ENCODE measurements around the gene CORO6.

CORO6 gene

DNA sequence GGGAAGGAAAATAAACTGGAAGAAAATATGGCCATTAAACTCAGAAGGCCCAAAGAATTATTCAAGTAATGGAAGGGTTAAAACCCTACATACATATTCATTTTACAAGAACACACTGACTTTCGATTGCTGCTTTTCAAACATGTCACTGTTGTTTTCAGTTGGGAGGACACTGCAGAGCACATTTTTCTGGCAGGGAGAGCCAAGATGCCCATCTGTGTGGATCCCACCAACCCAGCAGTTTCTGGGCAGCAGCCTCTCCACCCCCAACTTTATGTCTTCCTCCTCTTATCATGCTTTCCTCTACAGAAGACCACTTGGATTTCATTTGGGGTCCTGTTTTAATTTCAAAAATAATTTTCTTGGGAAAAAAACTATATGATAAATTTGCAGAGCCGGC, 7.1 kb upstream of the CORO6 start:
- no peak for DNase-seq

DNA sequence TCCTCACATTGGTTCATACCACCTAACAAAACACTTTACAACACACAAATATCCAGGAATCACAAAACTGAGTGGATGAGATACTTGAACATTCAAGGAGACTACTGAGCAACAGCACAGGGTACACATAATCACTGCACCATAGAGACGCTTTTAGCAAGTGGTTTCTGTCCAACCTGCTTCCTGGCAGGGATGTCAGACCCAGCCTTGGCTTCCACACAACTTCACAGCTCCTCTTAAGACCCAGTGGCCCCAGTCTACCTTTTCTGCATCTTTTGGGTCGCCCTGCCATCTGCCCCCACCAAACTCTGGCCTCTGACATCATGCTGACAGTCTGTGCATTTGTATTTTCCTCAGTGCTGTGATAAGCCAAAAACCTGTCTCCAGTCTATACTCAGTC, 5.9 kb upstream of the CORO6 start:
- DNase-seq: no peak

DNA sequence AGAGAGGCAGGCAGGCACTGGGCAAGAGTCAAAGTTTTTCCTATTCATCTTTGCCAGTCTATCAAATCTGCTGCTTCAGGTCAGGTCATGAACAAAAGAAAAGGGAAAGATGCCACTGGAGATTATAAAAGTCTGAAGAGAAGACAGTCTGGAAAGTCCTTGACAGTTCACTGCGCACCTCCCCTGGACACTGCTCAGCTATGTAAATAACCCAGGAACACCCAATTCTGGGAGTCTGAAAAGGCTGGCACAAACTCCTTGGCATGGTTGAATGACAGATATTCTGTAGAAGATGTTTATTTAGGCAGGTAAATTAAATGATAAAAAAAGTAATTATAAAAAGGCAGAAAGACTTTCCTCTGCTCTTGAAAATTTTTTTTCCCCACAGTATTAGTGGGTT, 5.2 kb upstream of the CORO6 start:
- no peak for DNase-seq

DNA sequence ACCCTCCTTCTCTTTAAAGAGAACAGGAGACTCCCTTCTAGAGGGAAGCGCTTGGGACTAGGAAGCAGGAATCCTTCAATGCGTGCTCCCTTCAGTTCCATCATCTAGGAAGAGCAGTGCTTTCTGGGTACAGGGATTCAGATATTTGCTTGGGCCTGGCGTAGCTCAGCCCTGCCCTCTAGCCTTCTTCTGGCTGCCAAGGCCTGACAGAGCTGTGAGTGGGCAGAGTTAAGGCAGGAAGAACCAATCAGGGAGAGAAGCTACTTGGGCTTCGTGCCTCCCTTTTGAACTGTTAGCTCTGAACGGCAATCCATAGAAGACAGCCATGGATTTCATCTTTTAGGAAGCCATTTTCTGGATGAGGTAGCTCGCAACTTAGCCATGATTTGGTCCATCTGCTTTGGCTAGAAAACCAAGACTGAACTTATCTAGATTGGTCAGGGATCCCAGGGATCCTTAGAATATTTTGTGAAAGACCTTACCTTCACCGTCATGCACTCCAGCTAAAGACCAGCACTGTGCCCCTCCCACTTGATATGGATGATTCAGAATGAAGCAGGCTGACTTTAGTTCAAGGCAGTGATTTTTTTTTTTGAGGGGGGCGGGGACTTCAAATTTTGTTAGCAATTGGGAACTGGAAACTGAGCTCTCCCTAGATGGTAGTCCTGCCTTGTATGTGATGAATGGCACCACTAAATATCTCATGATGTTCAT, 2.5 kb upstream of the CORO6 start:
- no peak for DNase-seq

DNA sequence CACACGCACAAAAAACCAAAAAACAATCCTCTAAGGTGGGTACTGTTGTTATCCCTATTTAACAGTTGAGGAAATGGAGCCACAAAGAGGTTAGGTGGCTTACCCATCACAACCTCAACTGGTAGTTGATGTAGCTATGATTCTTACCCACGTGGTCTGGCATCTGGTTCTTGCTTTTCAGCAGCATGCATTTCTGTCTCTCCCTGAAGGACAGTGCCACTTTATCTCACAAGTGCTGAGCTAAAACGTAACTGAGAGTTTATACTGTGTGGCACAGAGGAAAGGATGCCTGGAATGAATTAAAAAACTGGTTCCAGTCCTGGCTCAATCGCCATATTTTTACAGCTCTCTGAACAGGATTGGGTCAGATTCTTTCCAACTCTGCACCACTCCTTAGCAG, 1.9 kb upstream of the CORO6 start:
- DNase-seq: no peak

DNA sequence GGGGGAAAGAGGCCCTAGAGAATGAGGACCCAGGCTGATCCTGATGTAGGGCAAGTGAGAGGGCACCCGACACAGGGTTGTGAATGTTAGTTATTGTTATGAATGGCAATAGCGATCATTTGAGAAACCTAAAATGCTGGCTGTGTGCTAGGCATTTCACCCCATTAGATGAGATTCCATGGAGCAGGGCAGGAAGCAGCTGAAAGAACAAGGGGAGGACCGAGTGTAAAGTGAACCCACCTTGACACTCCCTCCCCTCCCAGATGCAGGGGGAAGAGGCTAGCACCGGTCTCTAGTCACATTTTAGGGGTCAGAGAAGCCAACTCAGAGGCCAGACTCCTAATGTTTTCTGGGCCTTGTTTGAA, 553 bp upstream of the CORO6 start:
- DNase-seq: no peak

DNA sequence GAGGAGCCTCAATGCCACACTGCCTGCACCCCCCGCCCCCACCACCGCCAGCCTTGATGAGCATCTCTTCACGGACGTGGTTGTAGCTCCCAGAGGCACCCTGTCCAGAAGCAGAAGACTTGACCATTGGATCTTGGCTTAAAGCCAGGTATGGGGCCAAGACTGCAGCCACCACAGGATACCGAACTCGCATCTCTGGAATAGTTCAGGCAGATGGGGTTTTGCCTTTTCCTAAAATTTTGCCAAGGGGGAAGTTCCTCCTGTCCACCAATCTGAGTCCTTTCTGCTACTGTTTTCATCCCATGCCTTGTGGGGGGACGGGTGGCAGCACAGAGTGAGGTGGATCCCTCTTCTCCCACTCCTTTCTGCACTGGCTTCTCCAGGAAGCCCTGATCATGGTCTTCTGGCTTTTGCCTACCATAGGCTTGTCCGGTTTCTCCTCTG, 939 bp downstream of the CORO6 start:
- DNase-seq: no peak

DNA sequence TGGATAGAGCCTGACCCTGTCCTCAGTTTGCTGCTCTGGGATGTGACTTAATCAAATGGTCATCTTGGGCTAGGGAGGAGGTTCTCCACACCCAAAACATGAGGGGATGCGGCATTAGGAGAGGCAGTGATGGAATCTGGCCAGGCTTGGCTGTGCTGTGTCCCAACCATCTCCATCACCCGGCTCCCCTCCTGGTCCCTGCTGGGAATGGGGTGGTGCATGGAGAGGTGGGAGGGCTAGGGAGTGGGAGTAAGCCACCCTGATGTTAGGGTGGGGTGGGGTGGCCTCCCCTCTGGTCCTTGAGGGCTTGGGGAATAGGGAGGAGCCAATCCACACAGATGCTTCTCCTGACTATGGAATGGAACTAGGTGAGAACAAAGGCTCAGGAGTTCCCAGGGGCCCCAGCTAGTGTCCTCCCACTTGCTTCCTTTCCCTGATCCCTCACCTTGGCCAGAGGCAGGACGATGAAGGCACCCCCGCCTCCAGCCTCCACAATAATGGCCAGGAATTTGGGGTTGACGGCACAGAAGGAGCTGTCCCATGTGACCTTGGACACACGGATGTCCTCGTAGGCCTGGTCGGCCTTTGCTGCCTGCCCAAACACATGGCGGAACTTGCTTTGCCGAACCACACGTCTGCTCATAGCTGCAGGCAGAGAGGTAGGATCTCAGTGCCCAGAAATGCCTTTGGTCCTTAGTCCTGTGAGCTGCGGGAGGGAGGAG, 1.8 kb downstream of the CORO6 start:
- no peak for DNase-seq

DNA sequence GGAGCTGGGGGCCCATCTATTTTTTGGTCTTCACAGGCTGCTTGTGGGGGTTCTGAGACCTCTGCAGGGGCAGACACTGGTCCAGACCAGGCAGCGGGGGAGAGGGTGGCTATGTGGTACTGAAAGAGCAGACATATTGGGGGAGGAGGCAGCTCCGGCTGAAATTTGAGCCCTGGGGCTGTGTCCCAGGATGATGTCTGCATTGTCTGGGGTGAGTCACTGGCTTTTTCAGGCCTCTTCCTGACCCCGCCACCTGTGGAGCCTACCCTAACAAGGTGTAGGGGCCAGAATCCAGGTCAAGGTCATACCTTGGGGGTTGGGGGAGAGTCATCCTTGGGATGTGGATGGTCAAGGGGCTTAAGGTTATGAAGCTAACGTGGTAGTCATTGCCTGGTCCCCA, 2.4 kb downstream of the CORO6 start:
- no peak for DNase-seq

DNA sequence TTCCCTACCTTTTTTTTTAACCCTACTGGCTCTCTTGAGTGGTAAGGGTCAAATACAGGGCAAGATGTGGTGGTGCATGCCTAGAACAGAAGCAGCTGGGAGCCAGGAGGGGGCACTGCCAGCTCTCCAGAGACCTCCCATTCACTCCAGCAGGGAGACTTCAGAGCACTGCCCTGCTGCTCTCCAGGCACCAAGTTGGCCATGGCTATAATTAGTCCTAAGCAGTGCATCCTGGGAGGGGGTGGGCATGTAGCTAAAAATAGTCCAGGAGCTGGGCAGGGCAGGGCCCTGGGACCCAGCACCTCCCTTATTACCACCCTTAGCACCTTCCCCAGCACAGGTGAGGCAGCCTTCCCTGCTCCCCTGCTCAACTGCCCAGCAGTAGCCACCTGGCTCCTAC, 3.5 kb downstream of the CORO6 start:
- DNase-seq: no peak

DNA sequence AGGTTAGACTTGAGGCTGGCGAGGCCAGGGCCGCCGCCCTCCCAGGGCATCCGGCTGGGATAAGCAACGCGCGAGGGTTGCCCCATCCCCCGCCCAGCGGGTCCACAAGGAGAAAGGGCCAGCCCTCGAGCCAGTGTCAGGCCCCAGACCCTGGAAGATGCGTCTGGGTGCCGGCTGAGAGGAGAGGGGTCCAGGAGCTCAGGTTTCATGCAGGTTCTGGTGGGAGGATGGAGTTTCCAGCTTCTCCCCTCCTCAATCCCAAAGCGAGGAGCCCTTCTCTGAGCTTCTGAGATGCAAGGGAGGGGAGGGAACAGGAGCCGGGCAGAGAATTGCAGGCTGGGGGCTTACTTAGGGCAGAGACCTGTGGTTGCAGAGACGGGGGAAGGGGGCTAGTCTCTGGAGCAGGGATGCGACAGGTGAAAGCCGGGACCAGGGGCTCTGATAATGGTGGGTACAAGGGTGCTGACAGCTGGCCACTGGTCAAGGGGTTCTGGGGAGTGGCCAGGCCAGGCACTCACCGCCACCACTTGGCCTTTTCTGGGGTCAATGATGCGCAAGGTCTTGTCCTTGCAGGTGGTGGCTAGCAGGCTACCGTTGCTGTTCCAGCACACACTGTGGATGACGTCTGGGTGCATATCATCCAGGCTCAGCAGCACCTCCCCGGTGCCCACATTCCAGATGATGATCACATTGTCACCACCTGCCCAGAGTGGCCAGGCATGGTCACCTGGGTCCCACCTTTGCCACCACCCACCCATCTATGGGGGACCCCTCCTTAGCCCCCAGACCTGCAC, 4.2 kb downstream of the CORO6 start:
- DNase-seq: no peak

DNA sequence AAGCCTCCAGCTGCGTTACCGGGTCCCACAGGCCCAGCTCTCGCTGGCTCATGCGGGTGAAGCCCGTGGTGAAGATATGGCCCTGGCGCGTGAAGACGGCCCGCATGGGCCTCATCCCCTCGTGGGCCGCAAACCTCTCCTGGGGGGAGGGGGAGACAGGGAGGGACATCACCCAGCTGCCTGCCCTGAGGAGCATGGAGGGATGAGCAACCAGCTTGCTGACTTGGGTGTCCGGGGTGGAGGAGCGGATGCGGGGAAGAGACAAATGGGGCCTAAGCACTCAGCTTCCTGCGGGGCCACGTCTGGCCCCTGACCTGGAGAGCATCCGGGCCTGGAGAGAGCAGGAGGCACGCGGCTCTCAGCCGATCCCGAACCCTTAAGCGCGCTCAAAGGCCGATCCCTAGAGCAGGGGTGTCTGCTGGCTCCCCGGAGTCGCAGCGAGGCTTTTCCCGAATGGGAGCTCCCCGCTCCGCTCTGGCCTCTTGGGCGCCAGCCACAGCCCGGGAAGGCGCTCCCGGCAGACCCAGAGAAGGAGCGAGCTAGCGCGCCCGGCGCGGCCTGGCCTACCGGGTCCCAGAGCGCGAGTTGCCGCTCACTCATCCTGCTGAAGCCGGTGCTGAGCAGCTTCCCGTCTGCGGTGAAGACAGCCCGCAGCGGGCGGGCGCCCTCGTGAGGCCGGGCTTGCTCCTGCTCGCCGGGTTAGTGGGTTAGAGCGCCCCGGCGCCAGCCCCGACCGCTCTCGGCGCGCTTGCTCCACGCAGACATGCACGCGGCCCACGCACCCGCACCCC, 5.0 kb downstream of the CORO6 start:
- peak; percentile 87 to 90 for DNase-seq

DNA sequence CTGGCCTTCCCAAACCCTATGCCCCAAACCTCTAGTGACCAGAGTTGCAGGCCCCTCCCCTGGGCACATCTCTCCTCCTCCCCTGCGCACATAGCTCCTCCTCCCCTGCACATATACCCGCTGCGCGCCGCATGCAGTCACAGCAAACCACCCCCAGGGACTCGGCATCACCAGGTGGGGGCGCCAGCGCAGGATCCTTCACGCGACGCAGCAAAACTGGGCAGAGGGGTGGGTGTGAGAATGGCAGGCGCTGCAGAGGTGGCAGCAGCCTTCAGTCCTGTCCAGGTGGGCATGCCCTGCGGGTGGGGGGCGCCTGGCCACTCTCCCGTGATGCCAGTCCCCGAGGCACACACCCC, 5.6 kb downstream of the CORO6 start:
- DNase-seq: peak; percentile 89 to 93

DNA sequence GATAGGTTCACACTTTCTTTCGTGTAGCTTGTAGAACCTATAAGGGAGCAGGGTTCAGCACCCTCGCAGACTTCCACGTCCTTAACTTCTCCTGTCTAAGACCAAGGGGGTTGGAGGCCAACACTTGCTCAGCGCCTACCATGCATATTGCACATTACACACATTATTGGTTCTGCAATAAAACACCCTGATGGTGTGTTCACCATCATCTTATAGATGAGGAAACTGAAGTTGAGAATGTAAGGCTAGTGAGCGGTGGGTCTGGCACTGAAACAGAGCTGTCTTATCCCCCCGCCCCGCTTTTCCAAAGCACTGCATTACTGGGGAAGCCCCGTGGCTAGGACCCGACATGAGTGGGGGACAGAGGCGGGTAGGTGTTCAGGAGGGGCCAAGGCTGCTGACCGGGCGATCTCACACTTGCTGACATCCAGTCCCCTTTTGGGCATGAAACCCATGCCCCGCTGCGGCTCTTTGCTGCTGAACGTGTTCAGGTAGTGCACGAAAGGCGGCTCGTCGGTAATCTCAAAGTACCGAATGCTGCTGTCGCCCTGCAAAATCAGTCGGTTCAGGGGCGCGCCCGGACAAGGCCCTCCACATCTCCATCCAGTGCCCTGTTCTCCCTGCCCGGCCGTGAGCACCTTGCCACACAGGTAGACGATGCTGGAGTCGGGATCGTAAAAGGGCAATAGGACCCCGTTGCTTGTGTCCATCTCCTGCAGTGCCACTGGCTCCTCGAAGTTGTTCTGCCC, 6.2 kb downstream of the CORO6 start:
- no peak for DNase-seq

DNA sequence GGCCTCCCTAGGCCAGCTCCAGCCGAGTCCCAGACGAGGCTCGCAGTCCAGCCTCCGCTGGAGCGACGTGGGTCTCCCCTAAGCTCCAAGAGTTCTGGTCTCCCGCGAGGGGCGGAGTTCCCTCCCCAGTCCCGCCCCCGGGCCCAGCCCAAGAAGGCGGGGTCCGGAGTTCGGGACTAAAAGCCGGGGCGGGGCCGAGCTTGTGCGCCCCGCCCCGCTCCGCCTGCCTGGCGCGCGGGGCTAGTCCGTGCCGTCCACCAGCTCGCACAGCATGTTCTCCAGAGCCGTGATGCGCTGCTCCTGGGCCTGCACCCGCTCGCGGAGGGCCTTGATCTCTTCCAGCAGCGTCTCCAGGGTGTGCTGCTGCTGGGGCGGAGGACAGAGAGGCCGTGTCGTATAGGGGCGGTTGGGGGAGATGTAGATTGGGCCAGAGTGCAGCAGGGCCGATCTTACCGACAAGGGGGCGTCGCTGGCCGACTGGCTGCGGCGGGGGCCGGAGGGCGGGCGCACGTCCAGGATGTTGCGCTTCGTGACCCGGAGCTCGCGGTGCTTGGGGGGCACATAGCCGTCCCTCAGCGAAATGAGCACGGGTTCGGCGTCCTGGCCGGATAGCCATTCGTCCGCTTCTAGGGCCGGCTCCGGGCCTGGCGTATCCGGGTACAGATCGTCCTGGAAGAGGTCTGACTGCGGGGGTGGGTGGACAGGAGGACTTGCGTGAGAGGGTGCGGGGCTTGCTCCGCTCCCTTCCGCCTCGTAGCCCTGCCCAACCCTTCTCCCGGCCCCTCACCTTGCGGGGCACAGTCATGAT, 7.0 kb downstream of the CORO6 start:
- DNase-seq: peak; percentile 84 to 91

DNA sequence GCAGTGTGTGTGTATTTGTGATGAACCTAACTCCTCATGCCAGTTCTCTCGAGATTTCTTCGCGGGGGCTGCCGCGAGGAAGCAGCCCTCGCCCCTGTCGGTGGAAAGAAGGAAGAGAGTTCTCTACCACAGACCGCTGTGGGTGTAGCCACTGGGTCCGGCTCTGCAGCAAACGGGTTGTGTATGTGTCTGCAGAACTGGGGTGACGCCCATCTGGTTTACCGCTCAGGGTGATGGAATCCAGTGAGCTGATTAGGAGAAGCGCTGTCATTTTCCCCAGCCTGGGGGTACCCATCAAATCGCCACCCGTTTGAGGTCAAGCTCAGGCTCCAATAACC, 7.7 kb downstream of the CORO6 start:
- peak; percentile 73 to 81 for DNase-seq

DNA sequence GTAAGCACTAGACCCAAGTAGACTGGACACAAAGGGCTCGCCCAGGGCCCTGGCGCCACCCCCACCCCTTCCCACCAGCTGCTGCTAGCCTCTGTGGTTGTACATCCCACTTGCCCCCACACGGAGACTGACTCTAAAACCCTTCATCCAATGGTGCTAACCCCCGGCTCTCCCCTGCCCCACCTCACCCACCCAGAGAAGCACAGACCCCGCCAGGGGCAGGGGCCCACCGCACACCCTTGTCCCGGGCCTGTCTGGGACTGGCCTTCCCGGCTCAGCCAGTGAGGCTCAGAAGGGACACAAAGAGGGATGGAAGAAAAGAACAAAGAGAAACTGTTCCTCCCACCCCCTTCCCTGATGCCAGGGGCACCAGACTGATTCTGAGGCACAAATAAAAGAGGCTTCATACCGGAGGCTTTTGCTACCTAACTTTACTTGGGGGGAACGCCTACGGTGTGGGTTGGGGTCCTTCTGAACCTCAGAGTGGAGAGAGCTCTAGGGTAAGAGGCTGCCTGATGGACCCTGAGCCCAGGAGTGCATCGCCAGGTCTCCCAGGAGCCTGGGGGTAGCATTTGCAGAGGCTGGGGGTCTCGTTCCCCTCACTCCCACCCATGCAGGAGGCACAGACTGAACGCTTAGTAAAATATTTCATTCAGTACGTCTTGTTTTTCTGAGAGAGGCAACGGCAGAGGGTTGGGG, 8.2 kb downstream of the CORO6 start:
- DNase-seq: no peak

DNA sequence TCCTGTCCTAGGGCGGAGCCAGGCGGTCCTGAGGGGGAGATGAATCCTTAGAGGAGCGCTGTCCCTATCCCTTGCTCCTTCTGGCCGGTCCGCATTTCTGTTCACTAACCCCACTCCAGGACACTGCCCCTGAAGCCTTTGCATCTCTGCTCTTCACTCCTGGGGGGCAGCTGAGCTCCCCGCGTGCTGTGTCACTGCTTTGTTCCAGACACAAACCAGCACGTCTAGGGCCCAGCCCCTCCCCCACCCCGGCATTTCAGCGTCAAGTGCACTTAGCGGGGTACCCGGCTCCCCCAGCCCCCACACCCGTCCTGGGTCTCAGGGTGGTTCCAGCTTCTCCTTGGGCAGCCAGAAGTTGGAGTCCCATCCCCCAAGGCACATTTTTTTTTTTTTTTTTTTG, 8.9 kb downstream of the CORO6 start:
- DNase-seq: no peak

DNA sequence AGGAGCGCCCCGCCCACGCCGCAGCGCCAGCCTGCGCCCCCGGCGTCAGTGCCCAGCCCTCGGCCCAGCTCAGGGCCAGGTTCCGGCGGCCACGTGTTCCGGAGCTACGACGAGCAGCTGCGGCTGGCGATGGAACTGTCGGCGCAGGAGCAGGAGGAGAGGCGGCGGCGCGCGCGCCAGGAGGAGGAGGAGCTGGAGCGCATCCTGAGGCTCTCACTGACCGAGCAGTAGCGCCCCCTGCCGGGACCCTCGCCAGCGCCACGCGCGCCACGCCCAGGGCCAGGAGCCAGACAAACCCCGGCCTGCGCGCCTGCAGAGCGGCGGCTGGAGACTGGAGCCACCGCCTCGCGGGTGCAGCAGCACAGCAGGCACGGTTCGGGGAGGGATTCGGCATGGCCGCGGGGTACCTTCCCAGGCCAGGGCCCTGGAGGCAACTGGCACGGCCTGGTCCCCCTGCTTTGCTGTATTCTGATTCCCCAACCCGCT, 9.3 kb downstream of the CORO6 start:
- peak; percentile 88 to 94 for DNase-seq

DNA sequence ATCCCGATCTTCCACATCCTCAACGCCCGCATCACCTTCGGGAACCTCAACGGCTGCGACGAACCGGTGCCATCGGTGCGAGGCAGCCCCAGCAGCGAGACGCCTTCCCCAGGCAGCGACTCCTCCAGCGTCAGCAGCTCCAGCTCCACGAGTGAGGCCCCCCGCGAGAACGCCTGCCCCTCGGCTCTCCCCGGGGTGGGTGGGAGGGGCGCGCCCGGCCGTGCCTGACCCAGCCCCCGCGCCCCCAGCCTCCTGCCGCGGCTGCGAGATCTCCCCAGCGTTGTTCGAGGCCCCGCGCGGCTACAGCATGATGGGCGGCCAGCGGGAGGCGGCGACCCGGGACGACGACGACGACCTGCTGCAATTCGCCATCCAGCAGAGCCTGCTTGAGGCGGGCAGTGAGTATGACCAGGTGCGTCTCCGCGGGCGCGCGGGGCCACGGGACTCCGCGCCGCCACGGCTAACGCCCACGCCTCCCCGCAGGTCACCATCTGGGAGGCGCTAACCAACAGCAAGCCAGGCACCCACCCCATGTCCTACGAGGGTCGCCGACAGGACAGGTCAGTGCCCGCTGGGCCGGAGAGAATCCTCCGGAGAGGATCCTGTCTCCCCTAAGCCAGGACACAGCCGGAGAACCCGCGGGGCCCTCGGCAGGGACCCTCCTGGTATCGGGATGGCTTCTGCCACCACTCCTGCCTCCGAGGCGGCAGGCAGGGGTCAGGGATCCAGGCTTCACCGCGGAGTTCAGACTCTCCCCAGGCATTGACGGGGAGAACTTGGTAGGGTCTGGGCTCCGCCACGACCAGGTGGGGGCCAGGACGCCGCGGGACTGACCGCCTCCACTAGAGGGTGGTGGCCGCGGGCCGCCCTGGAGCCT, 10.1 kb downstream of the CORO6 start:
- DNase-seq: no peak
